NB4 (cell line): Measurements from ENCODE around the gene RNF8.

Experiments
- POLR2A ChIP-seq: IDR thresholded peaks from 2 replicates; pipeline ENCODE4 v1.6.1; 2011; ENCODE audit warnings: mild to moderate bottlenecking; ENCODE audit not compliant: insufficient read length; ENCODE audit errors: extremely low read depth
- TF ChIP-seq, protein P1 (sequence below): IDR thresholded peaks from one replicate; pipeline ENCODE4 v1.5.1; 2012; ENCODE audit warnings: low read depth, low read length

DNA sequence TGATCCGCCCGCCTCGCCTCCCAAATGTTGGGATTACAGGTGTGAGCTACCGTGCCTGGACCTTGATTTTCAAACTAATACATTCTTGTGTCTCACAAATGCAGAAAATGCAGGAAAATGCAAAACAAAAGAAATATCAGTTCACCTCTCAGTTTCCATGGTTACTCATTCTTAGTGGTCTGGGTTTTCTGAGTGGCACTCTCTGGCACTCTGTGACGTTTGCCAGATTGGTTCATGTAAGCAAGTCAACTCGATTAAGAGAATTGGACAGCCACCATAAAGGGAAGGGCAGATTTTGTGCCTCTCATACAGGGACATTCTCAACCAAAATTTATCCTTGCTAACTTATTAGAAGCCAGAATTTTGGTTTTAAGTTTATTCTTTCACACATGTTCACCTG lies 87.9 kb downstream of the RNF8 start:
- TF ChIP-seq, protein P1, sequence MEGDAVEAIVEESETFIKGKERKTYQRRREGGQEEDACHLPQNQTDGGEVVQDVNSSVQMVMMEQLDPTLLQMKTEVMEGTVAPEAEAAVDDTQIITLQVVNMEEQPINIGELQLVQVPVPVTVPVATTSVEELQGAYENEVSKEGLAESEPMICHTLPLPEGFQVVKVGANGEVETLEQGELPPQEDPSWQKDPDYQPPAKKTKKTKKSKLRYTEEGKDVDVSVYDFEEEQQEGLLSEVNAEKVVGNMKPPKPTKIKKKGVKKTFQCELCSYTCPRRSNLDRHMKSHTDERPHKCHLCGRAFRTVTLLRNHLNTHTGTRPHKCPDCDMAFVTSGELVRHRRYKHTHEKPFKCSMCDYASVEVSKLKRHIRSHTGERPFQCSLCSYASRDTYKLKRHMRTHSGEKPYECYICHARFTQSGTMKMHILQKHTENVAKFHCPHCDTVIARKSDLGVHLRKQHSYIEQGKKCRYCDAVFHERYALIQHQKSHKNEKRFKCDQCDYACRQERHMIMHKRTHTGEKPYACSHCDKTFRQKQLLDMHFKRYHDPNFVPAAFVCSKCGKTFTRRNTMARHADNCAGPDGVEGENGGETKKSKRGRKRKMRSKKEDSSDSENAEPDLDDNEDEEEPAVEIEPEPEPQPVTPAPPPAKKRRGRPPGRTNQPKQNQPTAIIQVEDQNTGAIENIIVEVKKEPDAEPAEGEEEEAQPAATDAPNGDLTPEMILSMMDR, result no peak
- no peak for TF ChIP-seq POLR2A
